Heart left ventricle (tissue), 13 donors: ENCODE results near the gene CST7.

ENCODE experiments used
- POLR2A ChIP-seq, 2 donors: fragments of 450-650 bp; IDR thresholded peaks; one replicate each; pipeline ENCODE4 v1.6.1; 2017; ENCODE audit warnings: antibody characterized with exemption in 2 of 2, mild to moderate bottlenecking in 2 of 2, moderate library complexity in 2 of 2
- TF ChIP-seq, protein P1 (sequence below), 12 donors: fragments of 200-600 bp; sonication (generic) in 4 of 12; IDR thresholded peaks; one replicate each; pipeline versions ENCODE4 v1.5.0 to v1.8.0; 2018 to 2022; ENCODE audit warnings: antibody characterized with exemption in 12 of 12, mild to moderate bottlenecking in 5 of 12
- donor health status: ischemic (EF 13 %, LVEDD 7.1; RV severe dilation, severe dysfunction).
- donor health status: DM: no; HTN: yes; CAD: no.
- donor health status: DM: no; HTN: no; CAD: no.
- donor health status: ischemic (EF 25% LVEDD 6.9; RV normal size, moderate dysfunction).
- donor health status: ischemic (EF 25% LVEDD 5.7; RV mildly dilated, moderate dysfunction).
- donor health status: ischemic (EF 35%, LVEDD 5.7; RV mildly dilated, moderate dysfunction).
- donor health status: nonischemic (EF 11% LVEDD 7.7; RV severe dilation, severe dysfunction).
- donor health status: DM: yes; HTN: yes; CAD: no.
- donor health status: PGD.
- donor health status: ischemic (EF 29% LVEDD 5.4; RV normal size, mild dysfunction).
- donor health status: nonischemic (EF 23%, LVEDD 6.1; RV moderate dilation, normal function).

- TF ChIP-seq, protein P1, sequence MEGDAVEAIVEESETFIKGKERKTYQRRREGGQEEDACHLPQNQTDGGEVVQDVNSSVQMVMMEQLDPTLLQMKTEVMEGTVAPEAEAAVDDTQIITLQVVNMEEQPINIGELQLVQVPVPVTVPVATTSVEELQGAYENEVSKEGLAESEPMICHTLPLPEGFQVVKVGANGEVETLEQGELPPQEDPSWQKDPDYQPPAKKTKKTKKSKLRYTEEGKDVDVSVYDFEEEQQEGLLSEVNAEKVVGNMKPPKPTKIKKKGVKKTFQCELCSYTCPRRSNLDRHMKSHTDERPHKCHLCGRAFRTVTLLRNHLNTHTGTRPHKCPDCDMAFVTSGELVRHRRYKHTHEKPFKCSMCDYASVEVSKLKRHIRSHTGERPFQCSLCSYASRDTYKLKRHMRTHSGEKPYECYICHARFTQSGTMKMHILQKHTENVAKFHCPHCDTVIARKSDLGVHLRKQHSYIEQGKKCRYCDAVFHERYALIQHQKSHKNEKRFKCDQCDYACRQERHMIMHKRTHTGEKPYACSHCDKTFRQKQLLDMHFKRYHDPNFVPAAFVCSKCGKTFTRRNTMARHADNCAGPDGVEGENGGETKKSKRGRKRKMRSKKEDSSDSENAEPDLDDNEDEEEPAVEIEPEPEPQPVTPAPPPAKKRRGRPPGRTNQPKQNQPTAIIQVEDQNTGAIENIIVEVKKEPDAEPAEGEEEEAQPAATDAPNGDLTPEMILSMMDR (IDR thresholded peaks at IDR 0.05) = no peak
- no peak for TF ChIP-seq POLR2A (IDR thresholded peaks at IDR 0.05)
Observed at GRCh38 chr20:24911461-24911860, 37.6 kb upstream of the CST7 start.
